T-cell (primary cell): ENCODE data around the gene L3MBTL4. TPM values are rescaled to one million over a fixed set of nuclear protein-coding genes. Genes with fewer than 3 reads are reported as not detected.

Source experiments
- ATAC-seq, 4 experiments: fragments of 200-7000 bp in 3 of 4; fragments of 150-1000 bp in 1 of 4; cut with Tn5 transposase; replicated peaks in 1 of 4; 1 replicate in 3 of 4; 2 replicates in 1 of 4; pipeline ENCODE4 v1.10.0; 2021; ENCODE audit warnings: moderate library complexity in 3 of 4, mild to moderate bottlenecking in 2 of 4, moderate number of reproducible peaks in 1 of 4
- CTCF ChIA-PET, 2 donors: fragments of 300-600 bp; sonication (Branson Sonifier 250); formaldehyde crosslinking; loops; one replicate each; lab custom pipeline; 2022; ENCODE audit warnings: antibody characterized with exemption in 2 of 2; lab: Charles Lee
- POLR2A ChIA-PET, 2 donors: fragments of 300-600 bp; sonication (Branson Sonifier 250); formaldehyde crosslinking; loops; one replicate each; lab custom pipeline; 2022; ENCODE audit warnings: antibody characterized with exemption in 2 of 2; lab: Charles Lee
- DNase-seq, 35 experiments: peaks; one replicate each; pipeline versions ENCODE4 v3.0.0 to v3.0.0-alpha.2; 2013 to 2023
- H3K27ac ChIP-seq: one replicate; pipeline ENCODE4 v1.5.1; 2013; ENCODE audit warnings: low read length
- H3K27me3 ChIP-seq, 2 experiments: replicated peaks in 1 of 2; 1 replicate in 1 of 2; 2 replicates in 1 of 2; pipeline versions ENCODE4 v1.6.1 to v1.7.0; 2013; ENCODE audit warnings: low read length in 1 of 2, mixed read lengths in 1 of 2; ENCODE audit not compliant: control insufficient read depth in 2 of 2, insufficient read depth in 2 of 2; ENCODE audit errors: extremely low read depth in 1 of 2
- H3K36me3 ChIP-seq, 2 donors: 1 replicate in 1 of 2; 2 replicates in 1 of 2; pipeline versions ENCODE4 v1.6.1 to v1.7.0; 2013; ENCODE audit warnings: low read length in 1 of 2; ENCODE audit not compliant: control insufficient read depth in 2 of 2, insufficient read depth in 1 of 2; ENCODE audit errors: extremely low read depth in 1 of 2
- H3K4me1 ChIP-seq, 2 experiments: 1 replicate in 1 of 2; 2 replicates in 1 of 2; pipeline versions ENCODE4 v1.6.1 to v1.7.0; 2013; ENCODE audit warnings: low read length in 2 of 2, mixed read lengths in 1 of 2; ENCODE audit not compliant: insufficient read depth in 2 of 2, control insufficient read depth in 1 of 2; ENCODE audit errors: extremely low read depth in 1 of 2
- H3K4me3 ChIP-seq, 2 donors: 1 replicate in 1 of 2; 2 replicates in 1 of 2; pipeline versions ENCODE4 v1.5.1 to v1.7.0; 2013; ENCODE audit warnings: mild to moderate bottlenecking in 2 of 2, low read length in 1 of 2, moderate library complexity in 1 of 2; ENCODE audit not compliant: control insufficient read depth in 1 of 2; ENCODE audit errors: extremely low read depth in 1 of 2
- H3K9me3 ChIP-seq: 2 replicates; pipeline ENCODE4 v1.7.0; 2013
- H3K27ac Mint-ChIP-seq, 2 donors: one replicate each; pipeline ENCODE4 v1.8.0; 2020 to 2021; ENCODE audit warnings: mild to moderate bottlenecking in 2 of 2, mixed read lengths in 2 of 2
- H3K27me3 Mint-ChIP-seq, 2 donors: one replicate each; pipeline ENCODE4 v1.8.0; 2021 to 2022; ENCODE audit warnings: mixed read lengths in 2 of 2
- H3K36me3 Mint-ChIP-seq: one replicate; pipeline ENCODE4 v1.8.0; 2021; ENCODE audit warnings: mixed read lengths
- H3K4me1 Mint-ChIP-seq, 3 donors: one replicate each; pipeline ENCODE4 v1.8.0; 2020 to 2022; ENCODE audit warnings: mixed read lengths in 3 of 3, mild to moderate bottlenecking in 1 of 3
- H3K4me3 Mint-ChIP-seq, 3 donors: one replicate each; pipeline ENCODE4 v1.8.0; 2020 to 2022; ENCODE audit warnings: mild to moderate bottlenecking in 3 of 3, mixed read lengths in 3 of 3, moderate library complexity in 3 of 3
- H3K9me3 Mint-ChIP-seq, 3 donors: one replicate each; pipeline ENCODE4 v1.8.0; 2020 to 2022; ENCODE audit warnings: mixed read lengths in 3 of 3
- WGBS: methylation state at CpG from one replicate; pipeline ENCODE4 v1.1.5; 2013; ENCODE audit warnings: missing lambda C conversion rate; ENCODE audit not compliant: insufficient coverage; 5-methylcytosine and 5-hydroxymethylcytosine counted together
- total RNA-seq, 35 experiments: library from RNA in 6 of 35; stranded (reverse) in 6 of 35; fragments of 120-200 nt in 1 of 35; gene quantifications; one replicate each; pipeline versions ENCODE4 v1.2.1 to v1.2.4 and lab custom pipeline; 2013 to 2026

The L3MBTL4 gene
- total RNA-seq, 5 donors from 2014 or later (not counting 1 experiment from before 2014, with no cell fraction given) = 0.58 to 1.6 (median 0.83) TPM

GRCh38 chr18:6249788-6250187 is 164.9 kb downstream of the L3MBTL4 start:
- no peaks in the 10 kb centered on the region for H3K4me1 ChIP-seq
- no CpG with 5 or more reads among the region's 4 CpGs for WGBS
- DNase-seq (no peak), ATAC-seq (no peak)
- H3K27ac Mint-ChIP-seq = no peak overlapping the region
- H3K27me3 ChIP-seq = no peaks in the 10 kb centered on the region
- ChIA-PET POLR2A (no interaction called here), CTCF (no interaction called here)
- H3K9me3 Mint-ChIP-seq = peaks cover 3 to 5% (median 4%) of the 10 kb centered on the region in 3 donors
- no peaks in the 10 kb centered on the region for H3K36me3 Mint-ChIP-seq
- H3K36me3 ChIP-seq = no peaks in the 10 kb centered on the region
- no peak overlapping the region for H3K4me3 ChIP-seq
- H3K27ac ChIP-seq = no peak overlapping the region
- no peaks in the 10 kb centered on the region for H3K9me3 ChIP-seq
- H3K4me3 Mint-ChIP-seq = no peak overlapping the region
- H3K4me1 Mint-ChIP-seq = no peaks in the 10 kb centered on the region
- H3K27me3 Mint-ChIP-seq = no peaks in the 10 kb centered on the region

GRCh38 chr18:6249170-6249569 is 165.5 kb downstream of the L3MBTL4 start:
- Mint-ChIP-seq H3K27me3 (no peaks in the 10 kb centered on the region), H3K36me3 (no peaks in the 10 kb centered on the region), H3K9me3 (peaks cover 3 to 5% (median 4%) of the 10 kb centered on the region in 3 donors), H3K4me1 (no peaks in the 10 kb centered on the region), H3K4me3 (no peak overlapping the region), H3K27ac (no peak overlapping the region)
- ChIA-PET CTCF (no interaction called here), POLR2A (no interaction called here)
- Histone ChIP-seq H3K27me3 (no peaks in the 10 kb centered on the region), H3K4me3 (no peak overlapping the region), H3K27ac (no peak overlapping the region), H3K9me3 (no peaks in the 10 kb centered on the region), H3K4me1 (no peaks in the 10 kb centered on the region), H3K36me3 (no peaks in the 10 kb centered on the region)
- ATAC-seq = no peak
- no peak for DNase-seq
- WGBS = no CpG with 5 or more reads among the region's 2 CpGs

- H3K4me1 ChIP-seq = no peaks in the 10 kb centered on the region
- no peak overlapping the region for H3K27ac ChIP-seq
- H3K9me3 Mint-ChIP-seq = peaks cover 2 to 5% (median 4%) of the 10 kb centered on the region in 3 donors
- DNase-seq (no peak), ATAC-seq (no peak)
- no peak overlapping the region for H3K27ac Mint-ChIP-seq
- no peak overlapping the region for H3K4me3 Mint-ChIP-seq
- ChIA-PET POLR2A (no interaction called here), CTCF (no interaction called here)
- no peaks in the 10 kb centered on the region for H3K4me1 Mint-ChIP-seq
- no peaks in the 10 kb centered on the region for H3K27me3 ChIP-seq
- no peaks in the 10 kb centered on the region for H3K27me3 Mint-ChIP-seq
- no peak overlapping the region for H3K4me3 ChIP-seq
- no peaks in the 10 kb centered on the region for H3K36me3 ChIP-seq
- H3K36me3 Mint-ChIP-seq = no peaks in the 10 kb centered on the region
- no peaks in the 10 kb centered on the region for H3K9me3 ChIP-seq
- WGBS = no CpG with 5 or more reads among the region's 2 CpGs
These were observed 166.7 kb downstream of the L3MBTL4 start for GRCh38 chr18:6248017-6248416.

GRCh38 chr18:6242004-6242403 is 172.7 kb downstream of the L3MBTL4 start:
- no peaks in the 10 kb centered on the region for H3K4me1 ChIP-seq
- POLR2A ChIA-PET = no interaction called here
- H3K27ac ChIP-seq = no peak overlapping the region
- H3K9me3 Mint-ChIP-seq = peaks cover 0 to 2% (median 0%) of the 10 kb centered on the region in 3 donors
- 88% methylated on average over 11 of the region's 11 CpGs for WGBS
- DNase-seq (no peak), ATAC-seq (no peak)
- no peaks in the 10 kb centered on the region for H3K27me3 Mint-ChIP-seq
- H3K27ac Mint-ChIP-seq = no peak overlapping the region
- no peaks in the 10 kb centered on the region for H3K9me3 ChIP-seq
- CTCF ChIA-PET = no interaction called here
- no peaks in the 10 kb centered on the region for H3K27me3 ChIP-seq
- no peaks in the 10 kb centered on the region for H3K4me1 Mint-ChIP-seq
- H3K4me3 Mint-ChIP-seq = no peak overlapping the region
- H3K36me3 Mint-ChIP-seq = no peaks in the 10 kb centered on the region
- H3K4me3 ChIP-seq = no peak overlapping the region
- H3K36me3 ChIP-seq = no peaks in the 10 kb centered on the region

GRCh38 chr18:6239716-6240115 is 175.0 kb downstream of the L3MBTL4 start:
- H3K27me3 Mint-ChIP-seq = no peaks in the 10 kb centered on the region
- H3K4me1 Mint-ChIP-seq = no peaks in the 10 kb centered on the region
- no peaks in the 10 kb centered on the region for H3K36me3 ChIP-seq
- DNase-seq (no peak), ATAC-seq (no peak)
- CTCF ChIA-PET = no interaction called here
- WGBS = 87% methylated on average over 5 of the region's 6 CpGs
- no peak overlapping the region for H3K27ac ChIP-seq
- H3K9me3 Mint-ChIP-seq = peaks cover 0 to 2% (median 1%) of the 10 kb centered on the region in 3 donors
- no peak overlapping the region for H3K27ac Mint-ChIP-seq
- H3K4me3 Mint-ChIP-seq = no peak overlapping the region
- POLR2A ChIA-PET = no interaction called here
- no peaks in the 10 kb centered on the region for H3K36me3 Mint-ChIP-seq
- no peaks in the 10 kb centered on the region for H3K27me3 ChIP-seq
- H3K4me1 ChIP-seq = no peaks in the 10 kb centered on the region
- H3K9me3 ChIP-seq = no peaks in the 10 kb centered on the region
- H3K4me3 ChIP-seq = no peak overlapping the region

GRCh38 chr18:6236258-6236657 is 178.5 kb downstream of the L3MBTL4 start:
- ChIA-PET POLR2A (no interaction called here), CTCF (no interaction called here)
- no CpG with 5 or more reads among the region's 2 CpGs for WGBS

GRCh38 chr18:6222271-6222670 is 192.4 kb downstream of the L3MBTL4 start:
- H3K9me3 Mint-ChIP-seq = peaks cover 5 to 16% (median 7%) of the 10 kb centered on the region in 3 donors
- H3K4me1 ChIP-seq = no peaks in the 10 kb centered on the region
- no CpG with 5 or more reads among the region's 4 CpGs for WGBS
- POLR2A ChIA-PET = no interaction called here
- no peaks in the 10 kb centered on the region for H3K9me3 ChIP-seq
- no peak for DNase-seq
- CTCF ChIA-PET = no interaction called here
- H3K4me3 ChIP-seq = no peak overlapping the region
- H3K27ac ChIP-seq = no peak overlapping the region
- H3K27ac Mint-ChIP-seq = no peak overlapping the region
- ATAC-seq = no peak
- H3K27me3 ChIP-seq = no peaks in the 10 kb centered on the region
- H3K4me1 Mint-ChIP-seq = no peaks in the 10 kb centered on the region
- no peaks in the 10 kb centered on the region for H3K36me3 ChIP-seq
- no peaks in the 10 kb centered on the region for H3K36me3 Mint-ChIP-seq
- peaks cover 0 to 3% of the 10 kb centered on the region in 2 donors for H3K27me3 Mint-ChIP-seq
- H3K4me3 Mint-ChIP-seq = no peak overlapping the region

More at GRCh38 chr18:6236258-6236657, 178.5 kb downstream of the L3MBTL4 start:
- no peak for DNase-seq
- no peaks in the 10 kb centered on the region for H3K36me3 Mint-ChIP-seq
- ATAC-seq = no peak
- no peaks in the 10 kb centered on the region for H3K4me1 Mint-ChIP-seq
- no peaks in the 10 kb centered on the region for H3K27me3 Mint-ChIP-seq
- H3K36me3 ChIP-seq = no peaks in the 10 kb centered on the region
- H3K27ac ChIP-seq = no peak overlapping the region
- H3K9me3 Mint-ChIP-seq = peaks cover 7 to 13% (median 10%) of the 10 kb centered on the region in 3 donors
- no peak overlapping the region for H3K4me3 Mint-ChIP-seq
- H3K27me3 ChIP-seq = no peaks in the 10 kb centered on the region
- no peak overlapping the region for H3K27ac Mint-ChIP-seq
- no peak overlapping the region for H3K4me3 ChIP-seq
- H3K4me1 ChIP-seq = no peaks in the 10 kb centered on the region
- no peaks in the 10 kb centered on the region for H3K9me3 ChIP-seq
